ENCODE results near the gene TTC12.

The TTC12 gene

DNA sequence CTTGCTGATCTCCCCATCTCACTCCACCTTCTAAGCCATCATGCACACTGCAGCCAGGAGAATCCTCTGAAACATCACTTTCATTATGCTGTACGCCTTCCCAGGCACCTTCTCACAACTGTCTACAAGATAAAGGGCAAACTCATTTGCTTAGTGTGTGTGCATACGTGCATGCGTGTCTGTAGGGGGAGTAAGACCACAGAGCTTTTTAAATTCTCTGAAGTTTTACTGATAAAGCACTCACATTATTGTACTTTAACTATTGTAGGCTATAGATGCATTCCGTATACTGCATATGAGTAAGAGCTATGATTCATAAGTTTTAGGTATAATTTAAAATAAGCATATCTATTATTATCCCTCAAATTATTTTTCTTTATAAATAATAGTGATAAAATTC is 57.9 kb downstream of the TTC12 start:
- H3K4me3 ChIP-seq (ENCODE audit: low read depth, low read length): no peak overlapping the region

GRCh38 chr11:113373306-113373705 is 58.9 kb downstream of the TTC12 start:
- no peak overlapping the region for H3K4me3 ChIP-seq (ENCODE audit: low read depth, low read length)

DNA sequence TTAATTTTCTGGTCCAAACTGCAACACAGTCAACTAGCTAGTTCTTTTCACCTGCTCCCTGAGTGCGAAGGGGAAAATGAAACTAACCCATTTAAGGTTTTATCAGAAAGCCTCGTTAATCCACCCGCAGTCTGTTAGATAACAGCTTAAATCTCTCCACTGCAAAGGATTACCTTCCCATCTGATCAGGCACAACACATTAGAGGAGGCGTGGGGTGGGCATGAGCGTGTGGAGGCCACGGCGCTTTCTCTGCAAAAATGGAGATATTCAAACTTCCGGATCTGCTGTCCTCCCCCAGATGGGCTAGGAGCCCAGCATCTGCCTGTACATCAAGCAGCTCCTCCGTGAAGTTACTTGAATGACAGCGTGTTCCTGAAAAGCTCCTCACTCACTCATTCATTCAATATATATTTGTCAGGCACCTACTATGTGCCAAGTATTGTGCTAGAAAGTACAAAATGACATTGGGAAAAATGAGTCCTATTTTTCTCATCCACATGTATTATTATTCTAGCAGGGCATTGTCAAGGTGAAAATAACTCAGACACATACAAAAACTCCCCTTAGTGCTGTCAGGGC is 59.7 kb downstream of the TTC12 start:
- no peak overlapping the region for H3K4me3 ChIP-seq (ENCODE audit: low read depth, low read length)

- no peak overlapping the region for H3K4me3 ChIP-seq (ENCODE audit: low read depth, low read length)
Measured at GRCh38 chr11:113375402-113375801, 61.0 kb downstream of the TTC12 start.

GRCh38 chr11:113376156-113376555 is 61.8 kb downstream of the TTC12 start:
- H3K4me3 ChIP-seq (ENCODE audit: low read depth, low read length): no peak overlapping the region

DNA sequence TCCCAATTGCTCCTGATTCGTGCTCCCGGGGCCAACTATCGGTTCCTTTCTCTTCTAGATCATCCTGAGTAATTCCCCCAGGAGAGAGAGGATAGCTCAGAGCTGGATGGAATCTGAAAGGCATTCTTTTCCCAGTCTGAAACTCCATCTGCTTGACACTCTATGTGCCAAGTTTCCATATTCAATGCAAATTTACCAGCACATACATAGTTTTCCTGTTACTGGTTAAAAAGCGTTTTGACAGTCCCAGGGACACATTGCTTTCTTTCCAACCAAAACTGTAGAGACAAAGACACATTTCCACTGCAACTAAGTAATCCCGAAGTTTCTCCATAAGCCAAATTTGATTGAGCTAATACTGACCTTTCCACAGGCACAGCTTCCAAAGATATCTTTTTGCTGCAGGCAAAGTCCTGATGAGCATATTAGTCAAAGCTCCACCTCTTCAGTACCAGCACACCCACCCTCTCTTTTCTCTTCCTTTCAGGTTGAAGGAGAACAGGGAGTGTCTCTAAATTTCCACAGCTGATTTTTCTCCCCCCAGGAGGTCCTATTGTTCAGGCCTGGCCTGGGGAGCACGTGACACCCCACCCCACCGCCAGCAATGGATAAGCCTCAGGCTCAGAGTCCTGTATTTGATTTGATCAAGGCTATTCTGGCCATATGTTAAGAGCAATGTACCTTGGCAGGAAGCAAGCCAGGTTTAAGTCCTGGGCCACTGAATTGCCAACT is 63.5 kb downstream of the TTC12 start:
- H3K4me3 ChIP-seq (ENCODE audit: low read depth, low read length): no peak overlapping the region

- no peak overlapping the region for H3K4me3 ChIP-seq (ENCODE audit: low read depth, low read length)
Measured at GRCh38 chr11:113378692-113379091, 64.3 kb downstream of the TTC12 start.

GRCh38 chr11:113382121-113382520 is 67.7 kb downstream of the TTC12 start:
- no peak overlapping the region for H3K4me3 ChIP-seq (ENCODE audit: low read depth, low read length)

DNA sequence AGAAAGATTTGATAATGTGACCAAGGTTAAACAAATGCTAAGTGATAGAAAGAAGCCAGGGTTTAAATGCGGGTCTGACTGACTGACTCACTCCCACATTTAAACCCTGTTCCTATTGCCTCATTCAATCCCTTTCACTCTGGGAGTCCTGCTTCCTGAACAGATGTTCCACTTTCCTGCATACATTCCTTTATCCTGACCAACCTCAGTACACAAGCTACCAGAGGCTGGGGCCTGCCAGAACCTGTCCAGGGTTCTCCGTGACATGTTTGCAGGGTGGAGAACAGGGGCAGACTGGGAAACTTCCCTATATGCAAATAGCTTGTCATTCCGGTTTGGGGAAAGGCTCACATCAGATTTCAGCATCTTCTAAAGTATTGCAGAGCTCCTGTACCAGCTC is 70.2 kb downstream of the TTC12 start:
- no peak overlapping the region for H3K4me3 ChIP-seq (ENCODE audit: low read depth, low read length)

GRCh38 chr11:113385749-113386148 is 71.4 kb downstream of the TTC12 start:
- H3K4me3 ChIP-seq (ENCODE audit: low read depth, low read length): no peak overlapping the region

- no peak overlapping the region for H3K4me3 ChIP-seq (ENCODE audit: low read depth, low read length)
Measured at GRCh38 chr11:113386866-113387265, 72.5 kb downstream of the TTC12 start.

GRCh38 chr11:113387605-113388211 is 73.3 kb downstream of the TTC12 start, which contains the start of gene ANKK1:
TSS of gene ANKK1 (plus strand) at chr11:113387779. CDS start at chr11:113387885, 106 bp downstream.
- H3K4me3 ChIP-seq (ENCODE audit: low read depth, low read length): no peak within 1 kb of the TSS

DNA sequence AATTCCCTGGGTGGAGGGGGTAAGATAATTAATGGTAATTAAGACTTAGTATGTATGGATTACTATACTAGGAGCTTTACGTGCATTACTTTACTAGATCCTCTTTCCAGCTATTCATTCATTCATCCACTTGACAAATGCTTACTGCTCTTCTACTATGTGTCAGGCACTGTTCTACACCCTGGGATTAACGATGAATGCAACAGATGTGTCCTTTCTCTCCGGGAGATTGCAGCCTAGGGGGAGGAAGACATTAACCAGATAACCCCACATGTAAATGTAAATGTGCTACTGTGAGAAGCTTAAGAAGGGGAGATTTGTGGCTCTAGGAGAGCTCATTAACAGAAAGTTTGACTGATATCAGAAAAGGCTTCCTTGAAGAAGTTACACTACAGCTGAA is 74.9 kb downstream of the TTC12 start:
- H3K4me3 ChIP-seq (ENCODE audit: low read depth, low read length): no peak overlapping the region

- no peak overlapping the region for H3K4me3 ChIP-seq (ENCODE audit: low read depth, low read length)
Measured at GRCh38 chr11:113392236-113392921, 78.0 kb downstream of the TTC12 start.

GRCh38 chr11:113393501-113393985 is 79.2 kb downstream of the TTC12 start:
- no peak overlapping the region for H3K4me3 ChIP-seq (ENCODE audit: low read depth, low read length)

DNA sequence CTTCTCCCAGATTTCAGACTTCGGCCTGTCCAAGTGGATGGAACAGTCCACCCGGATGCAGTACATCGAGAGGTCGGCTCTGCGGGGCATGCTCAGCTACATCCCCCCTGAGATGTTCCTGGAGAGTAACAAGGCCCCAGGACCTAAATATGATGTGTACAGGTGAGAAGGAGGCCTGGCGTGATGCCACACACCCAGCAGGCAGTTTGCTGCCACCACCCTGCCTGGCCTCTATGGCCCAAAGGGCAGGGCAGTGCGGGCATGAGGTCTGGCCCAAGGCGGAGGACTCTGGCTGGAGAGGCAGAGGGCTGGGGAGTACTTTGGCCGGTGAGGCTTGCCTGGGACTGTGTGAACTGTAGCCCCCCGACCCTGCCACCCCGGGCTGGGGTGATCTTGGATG is 80.5 kb downstream of the TTC12 start:
- H3K4me3 ChIP-seq (ENCODE audit: low read depth, low read length): no peak overlapping the region

DNA sequence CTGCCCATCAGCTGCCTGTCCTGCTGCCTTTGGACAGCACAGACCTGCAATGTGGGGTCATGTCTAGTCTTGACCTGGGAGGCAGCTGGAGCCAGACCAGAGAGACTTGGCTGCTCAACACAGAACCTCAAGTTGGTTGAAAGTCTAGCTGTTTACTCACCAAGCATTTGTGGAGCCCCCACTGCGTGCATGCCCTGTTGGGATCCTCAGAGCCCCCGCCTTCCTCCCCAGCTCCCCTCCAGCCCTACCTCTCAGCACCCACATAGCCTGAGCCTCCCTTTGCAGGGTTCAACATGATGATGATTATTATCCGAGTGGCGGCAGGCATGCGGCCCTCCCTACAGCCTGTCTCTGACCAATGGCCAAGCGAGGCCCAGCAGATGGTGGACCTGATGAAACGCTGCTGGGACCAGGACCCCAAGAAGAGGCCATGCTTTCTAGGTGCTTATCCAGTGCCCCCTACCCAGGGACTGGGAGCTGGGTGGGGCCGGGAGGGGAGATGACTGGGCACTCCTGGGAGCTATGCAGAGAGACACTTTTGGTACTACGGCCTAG is 81.5 kb downstream of the TTC12 start:
- no peak overlapping the region for H3K4me3 ChIP-seq (ENCODE audit: low read depth, low read length)

DNA sequence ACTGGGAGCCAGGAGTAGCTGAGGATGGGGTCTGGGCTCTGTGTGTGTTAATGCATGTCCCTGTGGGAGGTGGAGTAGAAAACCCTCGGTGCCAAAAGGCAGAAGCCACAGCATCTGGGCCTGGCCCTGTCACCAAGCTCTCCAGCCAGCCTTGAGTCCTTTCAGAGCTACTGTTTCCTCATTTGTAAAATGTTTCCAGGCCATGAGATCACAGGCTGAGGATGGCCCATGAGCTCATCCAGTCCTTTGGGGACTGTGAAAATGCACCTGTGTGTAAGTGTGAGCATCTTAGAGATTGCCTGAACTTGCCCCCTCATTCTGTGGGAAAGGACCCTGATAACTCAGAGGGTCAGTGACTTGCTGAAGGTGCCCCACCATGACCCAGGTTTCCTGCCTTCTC is 82.3 kb downstream of the TTC12 start:
- H3K4me3 ChIP-seq (ENCODE audit: low read depth, low read length): no peak overlapping the region

DNA sequence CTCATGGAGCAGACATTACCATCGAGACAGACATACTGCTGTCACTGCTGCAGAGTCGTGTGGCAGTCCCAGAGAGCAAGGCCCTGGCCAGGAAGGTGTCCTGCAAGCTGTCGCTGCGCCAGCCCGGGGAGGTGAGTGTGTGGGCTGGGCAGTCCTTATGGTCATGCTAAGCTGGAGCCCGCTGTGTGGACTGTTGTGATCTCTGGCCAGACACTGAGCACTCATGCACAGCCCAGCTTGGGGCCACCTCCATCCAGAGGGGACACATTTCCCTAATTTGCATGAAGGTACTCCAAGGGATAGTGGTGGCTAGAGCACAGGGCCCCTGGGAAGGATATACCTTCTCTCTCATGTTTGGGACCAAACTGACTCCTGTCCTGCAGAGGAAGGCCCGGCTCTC is 82.8 kb downstream of the TTC12 start:
- H3K4me3 ChIP-seq (ENCODE audit: low read depth, low read length): no peak overlapping the region

DNA sequence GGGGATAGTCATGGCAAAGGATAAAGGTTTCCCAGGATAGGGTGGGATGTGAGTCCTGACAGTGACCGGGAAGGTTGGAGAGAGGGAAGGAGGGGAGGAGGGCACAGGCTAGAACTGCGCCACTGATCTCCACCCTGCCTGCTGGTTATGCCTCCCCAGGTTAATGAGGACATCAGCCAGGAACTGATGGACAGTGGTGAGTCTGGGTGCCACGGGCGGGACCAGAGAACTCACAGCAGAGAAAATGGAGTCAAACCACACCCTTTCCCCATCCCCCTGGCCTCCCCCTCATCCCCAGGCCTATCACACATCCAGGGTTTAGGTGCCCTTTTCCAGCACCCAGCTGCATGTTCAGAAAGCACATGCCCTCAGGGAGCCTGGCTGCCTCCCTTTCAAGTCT is 83.4 kb downstream of the TTC12 start:
- H3K4me3 ChIP-seq (ENCODE audit: low read depth, low read length): no peak overlapping the region

DNA sequence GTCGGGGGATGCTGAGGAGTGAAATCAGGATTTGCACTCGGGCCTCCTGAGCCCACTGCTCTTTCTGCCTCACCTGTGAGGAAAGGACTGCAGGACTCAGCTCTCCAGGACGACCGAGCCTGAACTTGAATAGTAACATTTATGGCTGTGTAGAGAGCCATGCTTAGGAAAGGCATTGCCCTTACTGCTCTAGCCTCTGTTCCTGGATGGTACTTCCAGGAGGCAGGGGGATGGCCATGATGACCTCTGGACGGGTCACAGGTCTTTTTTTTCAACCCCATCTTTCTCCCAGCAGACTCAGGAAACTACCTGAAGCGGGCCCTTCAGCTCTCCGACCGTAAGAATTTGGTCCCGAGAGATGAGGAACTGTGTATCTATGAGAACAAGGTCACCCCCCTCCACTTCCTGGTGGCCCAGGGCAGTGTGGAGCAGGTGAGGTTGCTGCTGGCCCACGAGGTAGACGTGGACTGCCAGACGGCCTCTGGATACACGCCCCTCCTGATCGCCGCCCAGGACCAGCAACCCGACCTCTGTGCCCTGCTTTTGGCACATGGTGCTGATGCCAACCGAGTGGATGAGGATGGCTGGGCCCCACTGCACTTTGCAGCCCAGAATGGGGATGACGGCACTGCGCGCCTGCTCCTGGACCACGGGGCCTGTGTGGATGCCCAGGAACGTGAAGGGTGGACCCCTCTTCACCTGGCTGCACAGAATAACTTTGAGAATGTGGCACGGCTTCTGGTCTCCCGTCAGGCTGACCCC is 84.5 kb downstream of the TTC12 start:
- no peak overlapping the region for H3K4me3 ChIP-seq (ENCODE audit: low read depth, low read length)
